GM10266 (cell line): ENCODE data around the gene FAM149A.

ENCODE experiments used
- DNase-seq: peaks from one replicate; pipeline ENCODE4 v3.0.0; 2012; ENCODE audit errors: extremely low spot score
- TF ChIP-seq, protein P1 (sequence below): IDR thresholded peaks from 2 replicates; pipeline ENCODE4 v1.5.1; 2012; ENCODE audit warnings: mild to moderate bottlenecking, low read depth; ENCODE audit not compliant: control insufficient read depth, insufficient read depth; ENCODE audit errors: missing control alignments

Gene FAM149A

DNA sequence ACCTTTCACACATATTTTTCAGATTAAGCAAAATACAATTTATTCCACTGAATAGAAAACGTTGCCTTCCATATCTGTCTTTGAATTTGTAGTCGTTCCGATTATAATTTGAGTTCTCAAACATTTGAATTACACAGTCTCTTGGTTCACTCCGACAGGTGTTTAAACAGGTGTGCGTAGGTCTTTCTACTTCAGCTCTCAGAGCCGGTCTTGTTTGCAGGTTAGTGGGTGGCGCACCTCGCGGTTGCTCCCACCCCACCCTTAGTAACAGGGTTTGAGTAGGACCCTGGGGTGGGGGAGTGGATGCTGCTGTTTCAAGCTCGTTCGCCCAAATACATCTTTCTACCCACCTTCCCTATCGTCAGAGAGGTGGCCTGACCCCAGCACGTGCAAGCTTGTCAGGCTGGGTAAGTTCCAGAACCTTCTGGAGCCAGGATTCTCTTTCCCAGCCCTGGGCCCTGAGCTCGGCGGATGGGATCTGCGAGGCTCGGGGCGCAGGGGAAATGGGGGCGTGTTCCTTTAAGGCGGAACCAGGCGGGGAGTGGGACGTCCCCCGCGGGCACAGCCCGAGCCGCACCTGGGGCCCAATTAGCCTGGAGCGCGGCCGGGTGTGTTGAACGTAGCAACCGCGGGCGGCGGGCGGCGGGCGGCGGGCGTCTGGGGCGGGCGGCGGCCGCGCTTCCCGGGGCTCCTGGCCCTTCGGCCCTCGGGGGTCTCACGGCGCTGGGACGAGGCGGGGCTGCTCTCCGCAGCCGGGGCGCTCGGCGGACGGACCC, at the start of gene FAM149A:
FAM149A (plus strand) TSS at position 591 of the 776 bp plus-strand sequence.
- peak; percentile 60 for DNase-seq

DNA sequence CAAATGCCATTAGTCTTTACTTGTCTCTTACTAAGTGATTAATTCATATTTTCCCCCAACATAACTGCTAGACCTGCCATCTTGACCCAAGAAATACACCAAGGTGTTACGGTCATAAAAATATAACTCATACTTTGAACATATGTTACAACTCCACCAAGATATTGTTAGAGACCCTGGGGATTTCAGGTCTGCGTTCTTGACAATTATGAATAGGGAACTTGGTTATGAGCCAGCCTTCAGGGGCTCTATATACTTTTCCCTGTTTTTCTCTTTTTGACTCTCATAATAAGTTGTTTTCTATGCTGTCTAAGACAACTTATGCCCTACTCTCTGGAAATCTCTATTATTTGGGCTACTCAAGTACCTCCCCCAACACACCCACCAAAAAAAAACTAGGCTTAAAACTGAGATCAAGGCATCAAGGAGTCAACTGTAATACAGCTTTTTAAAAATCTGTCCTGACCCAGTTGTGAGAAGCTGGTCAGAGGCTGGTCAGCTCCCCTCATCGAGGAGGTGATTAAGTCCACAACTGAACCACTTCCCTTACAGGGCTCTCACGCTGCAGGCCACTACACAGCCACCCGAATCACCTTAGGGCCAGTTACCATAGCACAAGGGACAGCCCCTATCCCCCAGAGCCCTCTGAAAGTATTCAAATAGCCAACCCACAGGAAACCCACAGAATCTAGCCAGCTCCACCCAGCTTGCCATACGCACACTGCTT, 46.1 kb upstream of the FAM149A start:
- TF ChIP-seq, protein P1, sequence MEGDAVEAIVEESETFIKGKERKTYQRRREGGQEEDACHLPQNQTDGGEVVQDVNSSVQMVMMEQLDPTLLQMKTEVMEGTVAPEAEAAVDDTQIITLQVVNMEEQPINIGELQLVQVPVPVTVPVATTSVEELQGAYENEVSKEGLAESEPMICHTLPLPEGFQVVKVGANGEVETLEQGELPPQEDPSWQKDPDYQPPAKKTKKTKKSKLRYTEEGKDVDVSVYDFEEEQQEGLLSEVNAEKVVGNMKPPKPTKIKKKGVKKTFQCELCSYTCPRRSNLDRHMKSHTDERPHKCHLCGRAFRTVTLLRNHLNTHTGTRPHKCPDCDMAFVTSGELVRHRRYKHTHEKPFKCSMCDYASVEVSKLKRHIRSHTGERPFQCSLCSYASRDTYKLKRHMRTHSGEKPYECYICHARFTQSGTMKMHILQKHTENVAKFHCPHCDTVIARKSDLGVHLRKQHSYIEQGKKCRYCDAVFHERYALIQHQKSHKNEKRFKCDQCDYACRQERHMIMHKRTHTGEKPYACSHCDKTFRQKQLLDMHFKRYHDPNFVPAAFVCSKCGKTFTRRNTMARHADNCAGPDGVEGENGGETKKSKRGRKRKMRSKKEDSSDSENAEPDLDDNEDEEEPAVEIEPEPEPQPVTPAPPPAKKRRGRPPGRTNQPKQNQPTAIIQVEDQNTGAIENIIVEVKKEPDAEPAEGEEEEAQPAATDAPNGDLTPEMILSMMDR = no peak
- DNase-seq = peak; percentile 81

More for the DNA sequence above, at the start of gene FAM149A:
- TF ChIP-seq, protein P1 = no peak

DNA sequence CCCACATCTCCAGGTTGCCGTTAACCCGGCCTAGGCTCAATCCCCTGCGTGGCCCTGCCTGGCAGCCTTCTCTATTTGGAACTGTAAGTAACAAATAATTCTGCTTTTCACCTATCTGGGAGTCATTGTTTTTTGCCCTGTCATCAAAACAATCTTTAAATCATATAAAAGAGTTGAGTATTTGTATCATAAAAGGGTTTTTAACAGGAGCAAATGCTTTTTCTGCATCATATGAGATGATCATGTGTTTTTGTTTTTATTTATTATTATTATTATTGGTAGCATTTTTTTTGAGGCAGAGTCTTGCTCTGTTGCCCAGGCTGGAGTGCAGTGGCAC, 45.6 kb upstream of the FAM149A start:
- TF ChIP-seq, protein P1 = no peak
- no peak for DNase-seq

DNA sequence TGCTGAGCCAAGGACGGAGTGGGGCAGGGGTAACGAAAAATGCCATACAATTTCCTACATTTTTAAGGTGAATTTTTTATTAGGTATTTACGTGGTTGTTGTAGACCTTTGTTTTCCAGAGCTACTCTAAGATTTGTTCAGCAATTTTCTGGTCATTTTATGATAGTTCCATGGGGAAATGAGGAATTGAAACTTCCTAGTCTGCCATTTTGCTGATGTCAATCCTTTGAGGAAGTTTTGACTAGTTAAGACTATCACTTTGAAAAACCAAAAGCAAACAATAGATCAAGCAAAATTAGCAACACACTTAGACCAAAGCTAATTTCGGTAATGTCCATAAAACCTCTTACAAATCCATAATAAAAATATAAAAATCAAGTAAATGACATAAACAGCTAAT, 42.6 kb upstream of the FAM149A start:
- DNase-seq = no peak
- TF ChIP-seq, protein P1 = no peak

DNA sequence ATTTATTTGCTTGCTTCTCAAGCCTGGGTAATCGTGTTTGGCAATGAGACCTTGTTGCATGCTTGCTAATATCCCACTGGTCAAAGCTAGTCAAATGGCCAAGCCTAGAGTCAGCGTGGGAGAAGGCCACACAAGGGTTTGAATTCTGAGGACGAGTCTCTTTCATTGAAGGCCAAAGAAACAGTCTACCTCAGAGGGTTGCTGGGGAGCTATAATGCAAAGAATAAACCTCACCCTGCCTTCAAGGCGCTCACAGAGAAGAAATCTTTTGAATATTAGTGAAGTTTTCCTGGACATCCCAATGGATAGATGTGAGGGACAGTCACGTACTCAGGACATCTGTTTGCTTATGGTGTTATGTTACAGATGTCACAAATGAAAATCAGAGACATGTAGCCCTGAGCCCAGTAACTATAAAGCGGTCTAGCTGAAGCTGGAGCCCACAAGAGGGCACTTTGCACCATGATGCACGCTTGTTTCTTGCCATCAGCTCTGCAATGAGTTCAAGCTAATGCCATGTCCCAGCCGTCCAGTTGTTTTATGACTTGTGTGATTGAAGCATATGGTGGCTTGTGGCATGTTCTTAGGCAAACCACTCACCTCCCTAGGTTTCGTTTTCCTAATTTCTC, 36.6 kb upstream of the FAM149A start:
- TF ChIP-seq, protein P1 = peak; percentile 55
- peak; percentile 44 for DNase-seq

DNA sequence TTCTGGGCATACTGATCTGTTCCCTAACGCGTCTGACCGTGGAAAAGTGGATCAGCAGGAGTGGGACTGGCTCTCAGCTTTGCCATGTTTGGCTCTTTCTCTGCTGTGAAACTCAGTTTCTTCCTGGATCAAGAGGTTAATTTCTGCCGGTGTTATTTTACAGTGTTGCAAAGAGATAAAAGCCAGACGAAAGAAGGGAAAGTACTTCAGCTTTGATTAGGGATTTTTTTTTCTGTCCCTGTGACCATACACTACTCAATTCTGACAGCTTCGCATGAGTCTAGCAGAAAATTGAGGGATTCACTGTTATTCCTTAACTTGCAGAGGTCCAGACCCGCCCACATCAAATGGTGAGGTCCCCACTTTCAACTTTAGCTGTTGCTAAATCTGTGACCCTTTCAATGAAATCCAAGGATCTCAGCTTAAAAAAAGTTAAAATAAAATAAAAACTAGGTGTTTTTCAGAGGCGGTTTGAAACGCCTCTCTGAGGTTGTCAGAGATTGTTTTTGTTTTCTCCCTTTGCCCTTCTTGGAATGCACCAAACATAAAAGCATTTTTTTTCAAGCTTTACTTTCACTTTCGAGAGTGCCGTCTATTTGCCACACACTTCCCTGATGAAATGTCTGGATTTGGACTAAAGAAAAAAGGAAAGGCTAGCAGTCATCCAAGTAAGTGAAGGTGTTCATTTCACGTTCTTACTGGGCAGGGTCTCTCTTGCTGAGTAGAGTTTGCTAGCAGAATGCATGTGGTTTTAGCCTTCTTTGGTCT, 35.7 kb upstream of the FAM149A start, which contains the start of gene TLR3:
TLR3 (plus strand) TSS at position 576 of the 768 bp plus-strand sequence. CDS start 7,464 bp downstream, outside the sequence.
- TF ChIP-seq, protein P1 = no peak
- no peak for DNase-seq
